BJ (cell line): ENCODE results near the gene LIN37. TPM values are rescaled to one million over a fixed set of nuclear protein-coding genes. Genes with fewer than 3 reads are reported as not detected.

ENCODE experiments used
- CTCF ChIA-PET: fragments of 350-600 bp; formaldehyde crosslinking; extraction: SDS; loops from one replicate; lab custom pipeline; 2021; ENCODE audit warnings: antibody characterized with exemption, inconsistent platforms; lab: Yijun Ruan, JAX
- POLR2A ChIA-PET: fragments of 300-600 bp; sonication (Branson Sonifier 250); formaldehyde crosslinking; extraction: SDS; loops from one replicate; lab custom pipeline; 2021; ENCODE audit warnings: antibody characterized with exemption; lab: Charles Lee
- DNase-seq: peaks from one replicate; pipeline ENCODE4 v3.0.0-alpha.2; 2011; ENCODE audit warnings: low read depth
- H3K27me3 ChIP-seq: 2 replicates; pipeline ENCODE4 v1.6.0; 2011; ENCODE audit warnings: low read length; ENCODE audit not compliant: control insufficient read depth, insufficient read depth
- H3K36me3 ChIP-seq: 2 replicates; pipeline ENCODE4 v1.5.1; 2011; ENCODE audit warnings: low read length; ENCODE audit not compliant: control insufficient read depth, insufficient read depth
- H3K4me3 ChIP-seq: 2 replicates; pipeline ENCODE4 v1.5.1; 2011; ENCODE audit warnings: low read depth, mild to moderate bottlenecking, control low read depth, low read length
- polyA plus RNA-seq: library from polyadenylated mRNA; depleted of rRNA; stranded (reverse); fragments of >200 nt; gene quantifications from 2 replicates; pipeline ENCODE4 v1.2.3, GENCODE V29; 2011
- TF ChIP-seq, protein P1 (sequence below): IDR thresholded peaks from 2 replicates; pipeline ENCODE4 v1.5.1; 2011; ENCODE audit warnings: low read depth, mild to moderate bottlenecking, control low read depth, inconsistent platforms, low read length, moderate library complexity; ENCODE audit not compliant: insufficient read depth

The LIN37 gene
- polyA plus RNA-seq, 1 experiment: 15.0 TPM

DNA sequence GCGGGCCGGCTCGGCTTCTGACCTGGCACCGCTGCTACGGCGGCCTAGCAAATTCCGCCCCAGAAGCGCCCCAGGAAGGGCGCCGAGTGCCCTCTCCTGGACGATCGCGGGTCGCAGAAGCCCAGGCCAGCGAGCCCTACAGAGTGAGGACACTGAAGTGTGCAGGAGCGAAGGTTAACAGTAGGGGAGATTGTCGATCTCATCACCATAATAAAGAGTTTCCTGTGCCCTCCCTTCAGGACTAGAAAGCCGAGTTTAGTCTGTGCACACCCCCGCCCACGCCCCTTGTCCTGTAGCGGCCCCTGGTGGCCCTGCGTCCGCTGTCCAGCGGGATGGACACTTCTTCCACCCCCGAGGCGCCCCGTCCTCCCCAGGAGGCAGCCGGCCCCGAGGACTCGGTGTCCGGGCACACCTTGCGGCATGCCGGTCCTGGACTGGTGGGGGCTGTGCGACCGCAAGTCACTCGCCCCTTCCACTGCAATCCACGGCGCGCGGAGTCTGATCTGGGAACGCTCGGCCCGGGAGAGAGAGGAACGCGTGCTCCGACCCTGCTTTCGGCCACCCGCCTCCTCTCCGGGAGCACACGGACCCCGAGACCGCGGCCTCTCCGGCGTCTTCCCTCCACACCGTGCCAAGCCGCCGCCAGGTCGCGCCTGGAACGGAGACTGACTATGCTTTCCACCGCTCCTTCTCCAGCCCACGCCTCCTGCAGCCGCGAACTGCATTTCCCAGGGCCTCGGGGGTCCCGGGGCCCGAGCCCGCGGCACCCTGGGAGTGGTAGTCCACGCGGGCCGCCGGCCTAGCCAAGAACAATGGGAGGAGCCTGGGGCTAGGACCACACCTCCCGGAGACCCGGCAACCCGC lies 31.3 kb upstream of the LIN37 start:
- DNase-seq: no peak
- no peaks in the 10 kb centered on the region for H3K27me3 ChIP-seq
- CTCF ChIA-PET: interaction anchor here (1.5 kb wide), 1 partner anchor 22 kb away, joined by 4 read pairs; no protein-coding TSS in a partner anchor
- POLR2A ChIA-PET: interaction anchor here (0.6 kb wide), 1 partner anchor 39 kb away, joined by 3 read pairs; no protein-coding TSS in a partner anchor
- peaks cover 6% of the 10 kb centered on the region for H3K36me3 ChIP-seq
- peak overlapping the region; percentile 77 for H3K4me3 ChIP-seq
- TF ChIP-seq, protein P1, sequence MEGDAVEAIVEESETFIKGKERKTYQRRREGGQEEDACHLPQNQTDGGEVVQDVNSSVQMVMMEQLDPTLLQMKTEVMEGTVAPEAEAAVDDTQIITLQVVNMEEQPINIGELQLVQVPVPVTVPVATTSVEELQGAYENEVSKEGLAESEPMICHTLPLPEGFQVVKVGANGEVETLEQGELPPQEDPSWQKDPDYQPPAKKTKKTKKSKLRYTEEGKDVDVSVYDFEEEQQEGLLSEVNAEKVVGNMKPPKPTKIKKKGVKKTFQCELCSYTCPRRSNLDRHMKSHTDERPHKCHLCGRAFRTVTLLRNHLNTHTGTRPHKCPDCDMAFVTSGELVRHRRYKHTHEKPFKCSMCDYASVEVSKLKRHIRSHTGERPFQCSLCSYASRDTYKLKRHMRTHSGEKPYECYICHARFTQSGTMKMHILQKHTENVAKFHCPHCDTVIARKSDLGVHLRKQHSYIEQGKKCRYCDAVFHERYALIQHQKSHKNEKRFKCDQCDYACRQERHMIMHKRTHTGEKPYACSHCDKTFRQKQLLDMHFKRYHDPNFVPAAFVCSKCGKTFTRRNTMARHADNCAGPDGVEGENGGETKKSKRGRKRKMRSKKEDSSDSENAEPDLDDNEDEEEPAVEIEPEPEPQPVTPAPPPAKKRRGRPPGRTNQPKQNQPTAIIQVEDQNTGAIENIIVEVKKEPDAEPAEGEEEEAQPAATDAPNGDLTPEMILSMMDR: peak; percentile 94

DNA sequence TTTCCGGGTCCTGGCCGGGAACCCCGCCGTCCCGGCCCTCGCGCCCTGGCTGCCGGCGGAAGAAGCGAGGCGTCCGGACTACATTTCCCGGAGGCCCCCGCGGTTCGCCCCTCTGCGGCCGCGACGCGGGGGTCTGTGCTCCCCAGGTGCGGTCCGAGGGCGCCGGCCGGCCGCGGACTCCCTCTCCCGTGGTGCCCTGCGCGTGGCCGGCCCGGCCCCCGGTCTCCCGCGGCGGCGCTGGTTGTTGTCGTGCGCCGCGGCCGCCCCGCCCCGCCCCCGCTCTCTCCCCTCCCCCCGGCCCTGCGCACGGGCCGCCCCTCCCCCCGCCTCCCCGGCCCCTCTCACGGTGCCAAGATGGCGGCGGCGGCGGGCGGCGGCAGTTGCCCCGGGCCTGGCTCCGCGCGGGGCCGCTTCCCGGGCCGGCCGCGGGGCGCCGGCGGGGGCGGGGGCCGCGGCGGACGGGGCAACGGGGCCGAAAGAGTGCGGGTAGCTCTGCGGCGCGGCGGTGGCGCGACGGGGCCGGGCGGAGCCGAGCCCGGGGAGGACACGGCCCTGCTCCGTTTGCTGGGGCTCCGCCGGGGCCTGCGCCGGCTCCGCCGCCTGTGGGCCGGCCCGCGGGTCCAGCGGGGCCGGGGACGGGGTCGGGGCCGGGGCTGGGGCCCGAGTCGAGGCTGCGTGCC lies 30.6 kb upstream of the LIN37 start, which contains the start of gene KMT2B:
TSS of gene KMT2B (plus strand) at position 339 of the 680 bp plus-strand sequence. CDS start at position 355, 16 bp downstream.
- peaks cover 11% of the 10 kb centered on the region for H3K36me3 ChIP-seq
- peak; percentile 66 for DNase-seq
- TF ChIP-seq, protein P1: no peak
- peak within 1 kb of the TSS; percentile 83 for H3K4me3 ChIP-seq
- ChIA-PET CTCF (interaction anchor here (0.9 kb wide), 1 partner anchor 27 kb away, joined by 4 read pairs; the partner anchor contains the start of gene U2AF1L4), POLR2A (no interaction called here)
- no peaks in the 10 kb centered on the region for H3K27me3 ChIP-seq

DNA sequence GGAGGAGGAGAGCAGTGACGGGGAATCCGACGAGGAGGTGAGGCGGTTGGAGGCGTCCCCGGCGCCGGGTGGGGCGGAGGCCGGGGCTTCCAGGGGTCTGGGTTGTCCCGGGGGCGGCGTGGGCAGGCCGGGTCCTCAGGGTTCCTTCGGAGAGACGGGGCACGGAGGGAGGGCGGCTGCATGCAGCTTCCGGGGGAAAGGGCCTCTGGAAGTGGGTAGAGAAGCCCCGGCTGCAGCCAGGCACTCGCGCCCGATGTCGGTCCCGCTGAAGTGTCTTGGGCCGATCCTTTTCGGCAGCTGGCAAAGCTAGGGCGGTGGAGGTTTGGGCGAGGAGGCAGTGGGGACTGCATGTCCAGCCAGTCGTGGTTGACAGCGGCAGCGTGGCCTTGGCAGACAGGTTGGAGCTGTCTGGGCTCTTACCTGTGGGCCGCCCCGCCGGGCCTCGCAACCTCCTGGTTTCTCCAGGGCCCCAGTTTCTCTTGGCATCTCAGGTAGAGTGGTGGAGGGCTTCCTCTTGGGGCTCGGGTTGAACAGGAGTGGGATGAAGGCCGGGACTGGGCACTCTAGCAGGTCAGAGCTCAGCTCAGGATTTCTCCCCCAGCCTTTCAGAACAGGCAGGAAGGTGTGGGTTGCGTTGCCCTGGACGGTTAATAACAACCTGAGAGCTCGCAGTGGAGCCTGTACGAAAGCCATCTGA lies 29.9 kb upstream of the LIN37 start:
- TF ChIP-seq, protein P1: no peak
- H3K36me3 ChIP-seq: peaks cover 17% of the 10 kb centered on the region
- peak overlapping the region; percentile 83 for H3K4me3 ChIP-seq
- ChIA-PET POLR2A (interaction anchor here (1.0 kb wide), 1 partner anchor 22 kb away, joined by 3 read pairs; no protein-coding TSS in a partner anchor), CTCF (interaction anchor here (0.9 kb wide), 1 partner anchor 26 kb away, joined by 4 read pairs; the partner anchor contains the start of gene U2AF1L4)
- no peaks in the 10 kb centered on the region for H3K27me3 ChIP-seq
- no peak for DNase-seq

DNA sequence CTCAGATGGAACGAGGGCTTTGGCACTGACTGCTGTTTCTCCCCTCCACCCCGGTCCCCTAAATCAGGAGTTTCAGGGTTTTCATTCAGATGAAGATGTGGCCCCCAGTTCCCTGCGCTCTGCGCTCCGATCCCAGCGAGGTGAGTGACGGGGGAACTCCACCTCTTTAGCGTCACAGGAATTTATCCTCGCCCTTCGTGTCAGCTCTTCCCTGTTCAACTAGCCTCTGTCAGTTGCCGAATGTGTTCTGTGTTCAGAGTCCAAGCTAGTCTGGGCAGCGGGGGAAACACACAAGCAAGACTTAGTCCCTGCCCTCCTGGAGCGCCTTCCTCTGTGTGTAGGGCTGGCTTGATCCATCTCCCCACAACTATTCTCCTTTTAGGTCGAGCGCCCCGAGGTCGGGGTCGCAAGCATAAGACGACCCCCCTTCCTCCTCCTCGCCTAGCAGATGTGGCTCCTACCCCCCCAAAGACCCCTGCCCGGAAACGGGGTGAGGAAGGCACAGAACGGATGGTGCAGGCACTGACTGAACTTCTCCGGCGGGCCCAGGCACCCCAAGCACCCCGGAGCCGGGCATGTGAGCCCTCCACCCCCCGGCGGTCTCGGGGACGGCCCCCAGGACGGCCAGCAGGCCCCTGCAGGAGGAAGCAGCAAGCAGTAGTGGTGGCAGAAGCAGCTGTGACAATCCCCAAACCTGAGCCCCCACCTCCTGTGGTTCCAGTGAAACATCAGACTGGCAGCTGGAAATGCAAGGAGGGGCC lies 28.8 kb upstream of the LIN37 start:
- Histone ChIP-seq H3K4me3 (peak overlapping the region; percentile 83; the same call in 1 of the 2 replicates), H3K27me3 (no peaks in the 10 kb centered on the region), H3K36me3 (peaks cover 24% of the 10 kb centered on the region)
- CTCF ChIA-PET: no interaction called here
- POLR2A ChIA-PET: interaction anchor here (0.6 to 1.0 kb wide), 2 partner anchors 21 to 193 kb away, joined by 3 read pairs; no protein-coding TSS in a partner anchor
- TF ChIP-seq, protein P1: no peak
- DNase-seq: no peak
